Progenitor cell of endocrine pancreas (in vitro differentiated cells): ENCODE measurements around the gene HECTD3. TPM values are rescaled to one million over a fixed set of nuclear protein-coding genes. Genes with fewer than 3 reads are reported as not detected.

ENCODE experiments used
- DNase-seq: peaks from one replicate; pipeline ENCODE4 v3.0.0; 2021; ENCODE audit warnings: low spot score; ENCODE audit not compliant: unreplicated experiment
- H3K27ac Mint-ChIP-seq: 2 replicates; pipeline ENCODE4 v1.8.0; 2021; ENCODE audit warnings: mild to moderate bottlenecking, moderate library complexity, mixed read lengths
- H3K27me3 Mint-ChIP-seq: 2 replicates; pipeline ENCODE4 v1.8.0; 2021; ENCODE audit warnings: mixed read lengths
- H3K36me3 Mint-ChIP-seq: 2 replicates; pipeline ENCODE4 v1.8.0; 2022; ENCODE audit warnings: mixed read lengths; ENCODE audit not compliant: insufficient read depth
- H3K4me1 Mint-ChIP-seq: 2 replicates; pipeline ENCODE4 v1.8.0; 2021; ENCODE audit warnings: low read depth, mixed read lengths
- H3K4me3 Mint-ChIP-seq: 2 replicates; pipeline ENCODE4 v1.8.0; 2021; ENCODE audit warnings: low read depth, mild to moderate bottlenecking, moderate library complexity, mixed read lengths
- H3K9me3 Mint-ChIP-seq: 2 replicates; pipeline ENCODE4 v1.8.0; 2021; ENCODE audit warnings: low read depth, mixed read lengths
- CTCF ChIP-seq: fragments of 200-600 bp; sonication (generic); IDR thresholded peaks from one replicate; pipeline ENCODE4 v1.5.0; 2021; ENCODE audit warnings: antibody characterized with exemption, mild to moderate bottlenecking; ENCODE audit not compliant: unreplicated experiment
- total RNA-seq: library from RNA; stranded (reverse); gene quantifications from 2 replicates; pipeline ENCODE4 v1.2.1, GENCODE V29; 2021

Gene HECTD3
- total RNA-seq, 1 donor from 2014 or later = 44.2 TPM

GRCh38 chr1:45014321-45015028 lies 3.4 kb upstream of the HECTD3 start:
- peak; percentile 89 for TF ChIP-seq CTCF
- Mint-ChIP-seq H3K27me3 (no peaks in the 10 kb centered on the region), H3K4me3 (peak overlapping the region; percentile 65), H3K36me3 (peaks cover 4% of the 10 kb centered on the region), H3K27ac (peak overlapping the region; percentile 60), H3K4me1 (peaks cover 27% of the 10 kb centered on the region), H3K9me3 (no peaks in the 10 kb centered on the region)
- peak; percentile 76 for DNase-seq

GRCh38 chr1:45013551-45014209 lies 2.6 kb upstream of the HECTD3 start:
- no peak for TF ChIP-seq CTCF
- DNase-seq = no peak
- H3K36me3 Mint-ChIP-seq = peaks cover 4% of the 10 kb centered on the region
- H3K27me3 Mint-ChIP-seq = no peaks in the 10 kb centered on the region
- no peak overlapping the region for H3K4me3 Mint-ChIP-seq
- no peak overlapping the region for H3K27ac Mint-ChIP-seq
- no peaks in the 10 kb centered on the region for H3K9me3 Mint-ChIP-seq
- H3K4me1 Mint-ChIP-seq = peaks cover 27% of the 10 kb centered on the region

GRCh38 chr1:45012639-45013278 lies 1.6 kb upstream of the HECTD3 start:
- H3K9me3 Mint-ChIP-seq = no peaks in the 10 kb centered on the region
- peaks cover 27% of the 10 kb centered on the region for H3K4me1 Mint-ChIP-seq
- TF ChIP-seq CTCF = no peak
- H3K4me3 Mint-ChIP-seq = peak overlapping the region; percentile 74
- no peak for DNase-seq
- H3K36me3 Mint-ChIP-seq = peaks cover 4% of the 10 kb centered on the region
- peak overlapping the region; percentile 93 for H3K27ac Mint-ChIP-seq
- H3K27me3 Mint-ChIP-seq = no peaks in the 10 kb centered on the region

GRCh38 chr1:45011837-45012638 lies 914 bp upstream of the HECTD3 start, which contains the start of gene UROD:
TSS of gene UROD (plus strand) at chr1:45012254. CDS start at chr1:45012266, 12 bp downstream.
- no peak for TF ChIP-seq CTCF
- Mint-ChIP-seq H3K4me3 (peak within 1 kb of the TSS; percentile 74), H3K4me1 (peaks cover 27% of the 10 kb centered on the region), H3K9me3 (no peaks in the 10 kb centered on the region), H3K27ac (peak within 1 kb of the TSS; percentile 93), H3K36me3 (peaks cover 4% of the 10 kb centered on the region), H3K27me3 (no peaks in the 10 kb centered on the region)
- DNase-seq = peak; percentile 74
